HEK293T (cell line): ENCODE measurements around the gene ARF1.

ENCODE experiments used
- CTCF ChIA-PET: fragments of 350-600 bp; formaldehyde crosslinking; extraction: SDS; loops from one replicate; lab custom pipeline; 2021; ENCODE audit warnings: antibody characterized with exemption, inconsistent platforms; lab: Yijun Ruan, JAX
- POLR2A ChIA-PET: fragments of 350-600 bp; formaldehyde crosslinking; extraction: SDS; loops from one replicate; lab custom pipeline; 2020; ENCODE audit warnings: antibody characterized with exemption, inconsistent platforms; lab: Yijun Ruan, JAX
- DNase-seq: peaks from one replicate; pipeline ENCODE4 v3.0.0; 2012; ENCODE audit warnings: mixed read lengths; ENCODE audit errors: extremely low spot score
- ARNT ChIP-seq: fragments of 450-650 bp; IDR thresholded peaks from 2 replicates; pipeline ENCODE4 v1.6.1; 2017; ENCODE audit warnings: mild to moderate bottlenecking
- BHLHE40 ChIP-seq: fragments of 450-650 bp; IDR thresholded peaks from 2 replicates; pipeline ENCODE4 v1.6.1; 2016; ENCODE audit warnings: mild to moderate bottlenecking, moderate library complexity, borderline replicate concordance
- CTBP1 ChIP-seq: fragments of 450-650 bp; IDR thresholded peaks from 2 replicates; pipeline ENCODE4 v1.6.1; 2016; ENCODE audit warnings: borderline replicate concordance
- ELF4 ChIP-seq: fragments of 450-650 bp; IDR thresholded peaks from 2 replicates; pipeline ENCODE4 v1.6.1; 2017; ENCODE audit warnings: antibody characterized with exemption
- FOXA1 ChIP-seq: fragments of 450-650 bp; IDR thresholded peaks from 2 replicates; pipeline ENCODE4 v1.6.1; 2016; ENCODE audit warnings: mild to moderate bottlenecking
- FOXK2 ChIP-seq: fragments of 450-650 bp; IDR thresholded peaks from 2 replicates; pipeline ENCODE4 v1.6.1; 2016; ENCODE audit warnings: mild to moderate bottlenecking
- FOXM1 ChIP-seq: fragments of 450-650 bp; IDR thresholded peaks from 2 replicates; pipeline ENCODE4 v1.6.1; 2017; ENCODE audit warnings: mild to moderate bottlenecking, borderline replicate concordance
- HDGF ChIP-seq: fragments of 450-650 bp; IDR thresholded peaks from 2 replicates; pipeline ENCODE4 v1.6.1; 2017; ENCODE audit warnings: antibody characterized with exemption, borderline replicate concordance
- L3MBTL2 ChIP-seq: fragments of 450-650 bp; conservative IDR thresholded peaks from 2 replicates; pipeline ENCODE4 v1.6.1; 2016; ENCODE audit warnings: mild to moderate bottlenecking
- LEF1 ChIP-seq: fragments of 450-650 bp; IDR thresholded peaks from 2 replicates; pipeline ENCODE4 v1.6.1; 2017; ENCODE audit warnings: mild to moderate bottlenecking, borderline replicate concordance
- NFRKB ChIP-seq: fragments of 450-650 bp; IDR thresholded peaks from 2 replicates; pipeline ENCODE4 v1.6.1; 2016; ENCODE audit warnings: mild to moderate bottlenecking, moderate library complexity
- PKNOX1 ChIP-seq: fragments of 450-650 bp; IDR thresholded peaks from 2 replicates; pipeline ENCODE4 v1.6.1; 2016
- SP1 ChIP-seq: fragments of 450-650 bp; IDR thresholded peaks from 2 replicates; pipeline ENCODE4 v1.6.1; 2017
- SUZ12 ChIP-seq: fragments of 450-650 bp; IDR thresholded peaks from 2 replicates; pipeline ENCODE4 v1.6.1; 2016; ENCODE audit warnings: mild to moderate bottlenecking
- TARDBP ChIP-seq: fragments of 450-650 bp; IDR thresholded peaks from 2 replicates; pipeline ENCODE4 v1.6.1; 2016
- ZNF384 ChIP-seq: fragments of 450-650 bp; IDR thresholded peaks from 2 replicates; pipeline ENCODE4 v1.6.1; 2016

ARF1 gene

GRCh38 chr1:228095938-228096337, 13.4 kb downstream of the ARF1 start:
- CTCF ChIA-PET = no interaction called here
- POLR2A ChIA-PET = no interaction called here
- DNase-seq = no peak
- TF ChIP-seq ELF4 (no peak), SUZ12 (no peak), LEF1 (no peak), L3MBTL2 (no peak), TARDBP (no peak), SP1 (no peak), BHLHE40 (no peak), PKNOX1 (no peak), FOXA1 (no peak), NFRKB (no peak), ZNF384 (no peak), CTBP1 (no peak), FOXK2 (no peak), FOXM1 (no peak), HDGF (no peak), ARNT (no peak)

DNA sequence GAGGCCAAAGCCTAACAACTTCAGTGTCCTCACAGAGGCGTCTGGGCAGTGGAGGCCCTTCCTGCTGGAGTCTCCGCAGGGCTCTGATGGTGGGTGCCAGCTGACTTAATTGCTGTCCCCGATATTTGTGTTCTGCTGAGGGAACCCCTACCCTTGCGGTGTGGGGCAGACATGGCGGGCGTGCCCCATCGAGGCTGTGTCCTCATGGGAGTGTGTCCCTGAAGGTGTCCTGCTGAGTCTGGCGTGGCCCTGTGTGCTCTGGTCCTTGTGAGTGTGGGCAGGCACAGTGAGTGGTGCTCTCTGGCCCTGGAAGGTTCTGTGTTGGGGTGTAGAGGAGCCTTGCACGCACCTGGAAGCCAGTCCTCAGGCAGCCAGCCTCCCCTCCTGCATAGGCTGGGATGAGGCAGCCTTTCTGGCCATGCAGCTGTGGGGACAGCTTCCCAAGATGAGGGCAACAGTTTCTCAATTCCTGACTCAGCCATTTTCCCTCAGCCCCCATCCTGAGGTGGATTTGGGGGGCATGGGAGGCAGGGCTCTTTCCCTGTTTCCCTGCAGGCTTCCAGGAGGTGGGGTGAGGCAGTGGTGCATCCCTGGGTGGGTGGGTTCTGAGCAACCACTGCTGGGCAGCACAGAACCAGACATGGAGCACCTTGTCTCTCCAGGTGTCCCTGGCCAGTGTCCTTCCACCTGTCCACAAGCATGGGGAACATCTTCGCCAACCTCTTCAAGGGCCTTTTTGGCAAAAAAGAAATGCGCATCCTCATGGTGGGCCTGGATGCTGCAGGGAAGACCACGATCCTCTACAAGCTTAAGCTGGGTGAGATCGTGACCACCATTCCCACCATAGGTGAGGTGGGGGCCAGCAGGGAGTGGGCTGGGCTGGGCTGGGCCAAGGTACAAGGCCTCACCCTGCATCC, 14.2 kb downstream of the ARF1 start:
- ChIA-PET CTCF (no interaction called here), POLR2A (interaction anchor here (1.2 kb wide), 1 partner anchor 11 kb away, joined by 3 read pairs; no protein-coding TSS in a partner anchor)
- TF ChIP-seq SUZ12 (no peak), ZNF384 (no peak), HDGF (0 out of 2 replicates have a peak, but pooled peaks have one; percentile 34), ELF4 (no peak), L3MBTL2 (no peak), LEF1 (no peak)
- no peak for DNase-seq

DNA sequence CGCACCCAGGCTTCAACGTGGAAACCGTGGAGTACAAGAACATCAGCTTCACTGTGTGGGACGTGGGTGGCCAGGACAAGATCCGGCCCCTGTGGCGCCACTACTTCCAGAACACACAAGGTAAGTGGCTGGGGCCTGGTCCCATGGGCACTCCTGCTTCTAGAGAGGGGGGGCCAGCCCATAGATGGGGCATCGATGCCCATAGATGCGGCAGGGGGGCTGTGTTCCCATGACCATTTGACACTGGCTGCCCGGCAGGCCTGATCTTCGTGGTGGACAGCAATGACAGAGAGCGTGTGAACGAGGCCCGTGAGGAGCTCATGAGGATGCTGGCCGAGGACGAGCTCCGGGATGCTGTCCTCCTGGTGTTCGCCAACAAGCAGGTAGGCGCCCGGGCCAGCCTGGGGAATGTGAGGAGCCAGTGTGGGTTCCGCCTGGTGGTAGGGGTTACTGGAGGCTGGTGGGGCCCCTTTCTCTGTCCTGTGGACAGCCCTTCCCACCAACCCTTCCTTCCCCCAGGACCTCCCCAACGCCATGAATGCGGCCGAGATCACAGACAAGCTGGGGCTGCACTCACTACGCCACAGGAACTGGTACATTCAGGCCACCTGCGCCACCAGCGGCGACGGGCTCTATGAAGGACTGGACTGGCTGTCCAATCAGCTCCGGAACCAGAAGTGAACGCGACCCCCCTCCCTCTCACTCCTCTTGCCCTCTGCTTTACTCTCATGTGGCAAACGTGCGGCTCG, 15.0 kb downstream of the ARF1 start:
- POLR2A ChIA-PET = interaction anchor here (1.2 to 4.9 kb wide), 4 partner anchors 8 to 16 kb away, joined by 3 to 23 read pairs (median 3); partner anchors contain the start of genes ARF1 and MRPL55
- CTCF ChIA-PET = no interaction called here
- TF ChIP-seq BHLHE40 (no peak), FOXM1 (no peak), ZNF384 (no peak), ARNT (no peak), NFRKB (no peak), CTBP1 (no peak), ELF4 (no peak), FOXK2 (no peak), LEF1 (no peak), SUZ12 (no peak), L3MBTL2 (no peak), SP1 (no peak)
- peak; percentile 1 for DNase-seq

DNA sequence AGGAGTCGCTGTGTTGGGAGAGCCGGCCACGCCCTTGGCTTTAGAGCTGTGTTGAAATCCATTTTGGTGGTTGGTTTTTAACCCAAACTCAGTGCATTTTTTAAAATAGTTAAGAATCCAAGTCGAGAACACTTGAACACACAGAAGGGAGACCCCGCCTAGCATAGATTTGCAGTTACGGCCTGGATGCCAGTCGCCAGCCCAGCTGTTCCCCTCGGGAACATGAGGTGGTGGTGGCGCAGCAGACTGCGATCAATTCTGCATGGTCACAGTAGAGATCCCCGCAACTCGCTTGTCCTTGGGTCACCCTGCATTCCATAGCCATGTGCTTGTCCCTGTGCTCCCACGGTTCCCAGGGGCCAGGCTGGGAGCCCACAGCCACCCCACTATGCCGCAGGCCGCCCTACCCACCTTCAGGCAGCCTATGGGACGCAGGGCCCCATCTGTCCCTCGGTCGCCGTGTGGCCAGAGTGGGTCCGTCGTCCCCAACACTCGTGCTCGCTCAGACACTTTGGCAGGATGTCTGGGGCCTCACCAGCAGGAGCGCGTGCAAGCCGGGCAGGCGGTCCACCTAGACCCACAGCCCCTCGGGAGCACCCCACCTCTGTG, 15.9 kb downstream of the ARF1 start:
- DNase-seq = no peak
- POLR2A ChIA-PET = interaction anchor here (0.7 to 4.9 kb wide), 5 partner anchors 9 to 76 kb away, joined by 3 to 23 read pairs (median 3); partner anchors contain the start of genes ARF1 and MRPL55
- CTCF ChIA-PET = interaction anchor here (1.0 kb wide), 1 partner anchor 14 kb away, joined by 3 read pairs; no protein-coding TSS in a partner anchor
- TF ChIP-seq NFRKB = no peak
- no peak for TF ChIP-seq FOXA1

DNA sequence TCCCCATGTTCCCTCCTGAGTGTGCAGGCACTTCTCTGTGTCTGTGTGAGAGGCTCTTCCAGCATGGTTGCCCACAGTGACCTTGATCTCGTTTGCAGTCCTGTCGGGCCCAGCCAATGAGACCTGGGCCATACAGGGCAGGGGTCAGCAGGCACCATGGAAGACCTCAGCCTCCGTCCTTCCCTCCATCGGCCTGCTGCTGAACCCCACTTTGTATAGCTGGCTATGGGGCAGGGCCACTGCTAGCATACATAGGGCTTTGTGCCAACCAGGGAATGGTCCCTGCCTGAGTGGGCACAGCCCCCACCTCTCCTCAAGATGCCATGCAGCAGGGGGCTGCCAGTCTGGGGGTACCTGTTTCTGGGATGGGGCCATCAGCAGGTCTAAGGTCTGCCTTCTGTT, 16.8 kb downstream of the ARF1 start:
- DNase-seq = peak; percentile 6
- ChIA-PET CTCF (interaction anchor here (1.0 kb wide), 1 partner anchor 15 kb away, joined by 3 read pairs; no protein-coding TSS in a partner anchor), POLR2A (interaction anchor here (0.9 to 4.9 kb wide), 3 partner anchors 9 to 26 kb away, joined by 3 to 23 read pairs (median 3); partner anchors contain the start of gene ARF1)
- TF ChIP-seq TARDBP = no peak
- no peak for TF ChIP-seq SUZ12
- TF ChIP-seq ELF4 = no peak
- TF ChIP-seq ZNF384 = no peak
- TF ChIP-seq BHLHE40 = no peak
- TF ChIP-seq L3MBTL2 = no peak
- no peak for TF ChIP-seq PKNOX1
- TF ChIP-seq ARNT = no peak

DNA sequence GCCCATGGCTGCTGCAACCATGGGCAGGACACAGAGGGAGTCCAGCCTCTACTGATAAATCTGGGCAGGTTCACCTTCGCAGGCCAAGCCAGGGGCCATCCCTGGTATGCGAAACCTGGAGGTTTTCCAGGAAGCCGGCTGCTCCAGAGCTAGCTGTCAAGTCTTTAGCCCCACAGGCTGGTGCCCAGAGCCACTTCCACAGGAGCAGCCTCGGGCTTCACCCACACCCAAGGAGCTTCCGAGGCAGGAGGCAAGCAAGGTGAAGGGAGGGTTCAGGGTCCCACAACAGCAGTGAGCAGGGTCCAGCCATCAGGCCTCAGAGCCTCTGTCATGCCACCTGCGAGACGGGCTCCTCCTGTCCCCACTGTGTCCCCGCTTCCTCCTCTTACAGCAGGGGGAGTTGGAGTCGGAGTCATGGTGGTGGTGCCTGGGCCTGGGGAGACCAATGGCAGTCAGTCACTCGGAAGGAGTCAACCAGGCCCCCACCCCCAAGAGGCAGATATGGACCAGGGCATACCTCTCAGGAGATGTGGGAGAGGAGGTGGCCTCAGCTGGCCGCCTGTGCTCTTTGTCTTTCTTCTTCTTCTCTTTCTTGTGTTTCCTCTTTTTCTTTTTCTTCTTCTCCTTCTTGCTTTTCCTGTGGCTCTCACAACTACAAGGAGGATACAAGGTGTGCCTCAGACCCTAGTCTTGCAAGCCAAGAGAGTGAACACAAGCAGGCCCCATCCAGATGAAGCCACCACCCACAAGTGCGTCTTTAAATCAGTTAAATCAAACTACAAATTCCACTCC, 18.5 kb downstream of the ARF1 start:
- TF ChIP-seq HDGF = 0 out of 2 replicates have a peak, but pooled peaks have one; percentile 86
- no peak for TF ChIP-seq FOXA1
- POLR2A ChIA-PET = interaction anchor here (1.2 to 4.9 kb wide), 4 partner anchors 11 to 27 kb away, joined by 3 to 23 read pairs (median 4); partner anchors contain the start of gene ARF1
- DNase-seq = no peak
- CTCF ChIA-PET = no interaction called here
